ENCODE data around the gene SCARB2.

- no peak for TF ChIP-seq CTCF (IDR thresholded peaks at IDR 0.05)
- no peak for TF ChIP-seq ZFX (IDR thresholded peaks at IDR 0.05; ENCODE audit: borderline replicate concordance)
These were observed 602 bp upstream of the SCARB2 start for GRCh38 chr4:76214177-76214675.

Measured in 22Rv1 (cell line).